Epithelial cell of esophagus (primary cell): ENCODE measurements around the gene TEX48.

Source experiments
- DNase-seq: peaks from one replicate; pipeline ENCODE4 v3.0.0; 2010; ENCODE audit warnings: low read depth
- H3K4me3 ChIP-seq: 2 replicates; pipeline ENCODE4 v1.5.1; 2011; ENCODE audit warnings: mild to moderate bottlenecking, low read length, control low read depth
- TF ChIP-seq, protein P1 (sequence below): IDR thresholded peaks from 2 replicates; pipeline ENCODE4 v1.5.1; 2011; ENCODE audit warnings: low read depth, mild to moderate bottlenecking, low read length, control low read depth, inconsistent platforms; ENCODE audit not compliant: insufficient read depth; ENCODE audit errors: missing control alignments

TEX48 gene

DNA sequence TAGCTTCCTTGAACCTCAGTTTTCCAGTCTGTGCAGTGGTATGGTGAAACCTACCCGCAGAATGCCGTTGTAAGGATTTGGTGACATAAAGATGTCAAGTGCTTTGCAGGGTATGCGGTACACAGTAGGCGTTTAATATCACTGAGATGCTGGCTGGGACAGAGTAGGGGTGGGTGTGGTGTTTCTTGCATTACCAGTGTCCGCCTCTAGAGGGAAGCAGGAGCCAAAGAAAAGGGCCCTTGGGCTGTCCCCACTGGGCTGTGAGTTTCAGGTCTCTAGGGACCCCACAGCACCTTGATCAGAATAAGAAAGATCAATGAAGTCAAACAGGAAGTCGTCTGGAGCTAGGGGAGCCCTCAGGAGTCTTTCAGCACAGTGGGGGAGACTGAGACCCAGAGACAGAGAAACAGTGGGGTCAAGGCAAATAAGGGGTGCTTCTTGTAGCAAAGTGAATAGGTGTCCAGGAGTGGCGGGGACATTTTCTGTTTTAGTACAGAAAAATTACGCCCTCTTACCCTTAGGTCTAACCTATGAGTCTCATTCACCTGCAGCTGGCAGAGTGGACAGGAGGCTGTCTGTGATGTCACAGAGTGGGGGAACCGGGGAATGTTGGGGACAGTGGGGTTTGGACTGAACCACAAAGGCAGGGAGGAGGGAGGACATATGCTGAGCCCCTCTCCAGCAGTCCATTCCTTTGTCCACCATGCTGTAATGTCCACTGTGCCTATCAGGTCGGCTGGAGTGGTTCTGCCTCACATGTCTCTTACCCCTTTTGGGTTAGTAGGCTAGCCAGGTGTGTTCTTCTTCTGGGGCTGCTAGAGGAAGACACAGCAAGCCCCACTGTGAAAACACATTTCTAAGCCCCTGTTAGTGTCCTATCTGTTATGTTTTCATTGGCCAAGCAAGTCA lies 19.7 kb downstream of the TEX48 start:
- no peak overlapping the region for H3K4me3 ChIP-seq
- DNase-seq, result peak; percentile 63
- TF ChIP-seq, protein P1, sequence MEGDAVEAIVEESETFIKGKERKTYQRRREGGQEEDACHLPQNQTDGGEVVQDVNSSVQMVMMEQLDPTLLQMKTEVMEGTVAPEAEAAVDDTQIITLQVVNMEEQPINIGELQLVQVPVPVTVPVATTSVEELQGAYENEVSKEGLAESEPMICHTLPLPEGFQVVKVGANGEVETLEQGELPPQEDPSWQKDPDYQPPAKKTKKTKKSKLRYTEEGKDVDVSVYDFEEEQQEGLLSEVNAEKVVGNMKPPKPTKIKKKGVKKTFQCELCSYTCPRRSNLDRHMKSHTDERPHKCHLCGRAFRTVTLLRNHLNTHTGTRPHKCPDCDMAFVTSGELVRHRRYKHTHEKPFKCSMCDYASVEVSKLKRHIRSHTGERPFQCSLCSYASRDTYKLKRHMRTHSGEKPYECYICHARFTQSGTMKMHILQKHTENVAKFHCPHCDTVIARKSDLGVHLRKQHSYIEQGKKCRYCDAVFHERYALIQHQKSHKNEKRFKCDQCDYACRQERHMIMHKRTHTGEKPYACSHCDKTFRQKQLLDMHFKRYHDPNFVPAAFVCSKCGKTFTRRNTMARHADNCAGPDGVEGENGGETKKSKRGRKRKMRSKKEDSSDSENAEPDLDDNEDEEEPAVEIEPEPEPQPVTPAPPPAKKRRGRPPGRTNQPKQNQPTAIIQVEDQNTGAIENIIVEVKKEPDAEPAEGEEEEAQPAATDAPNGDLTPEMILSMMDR, result peak; percentile 93

DNA sequence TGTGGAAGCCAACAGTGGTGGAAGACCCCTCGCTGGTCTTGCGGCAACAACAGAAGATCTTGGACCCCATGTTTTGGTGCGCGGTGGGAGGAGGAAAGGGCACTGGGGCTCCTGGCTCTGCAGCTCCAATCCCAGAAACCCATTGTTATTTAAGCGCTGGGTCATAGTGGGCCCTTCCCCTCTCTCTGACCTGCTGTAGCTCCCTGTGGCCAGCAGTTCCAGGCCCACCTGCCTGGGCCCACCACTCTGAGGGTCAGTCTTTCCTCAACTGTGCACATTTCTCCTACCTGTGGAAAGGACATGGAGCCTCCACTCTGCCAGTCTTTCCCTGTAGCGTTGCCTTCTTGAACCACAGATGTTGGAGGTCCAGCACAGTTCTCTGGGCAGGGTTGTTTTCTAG lies 24.3 kb downstream of the TEX48 start, which contains the start of gene TEX53:
Gene TEX53, minus strand, starts transcription at position 101 of the 400 bp plus-strand sequence. Its CDS starts 31 bp downstream, at position 70.
- TF ChIP-seq, protein P1, result no peak
- DNase-seq, result no peak
- H3K4me3 ChIP-seq, result no peak within 1 kb of the TSS

DNA sequence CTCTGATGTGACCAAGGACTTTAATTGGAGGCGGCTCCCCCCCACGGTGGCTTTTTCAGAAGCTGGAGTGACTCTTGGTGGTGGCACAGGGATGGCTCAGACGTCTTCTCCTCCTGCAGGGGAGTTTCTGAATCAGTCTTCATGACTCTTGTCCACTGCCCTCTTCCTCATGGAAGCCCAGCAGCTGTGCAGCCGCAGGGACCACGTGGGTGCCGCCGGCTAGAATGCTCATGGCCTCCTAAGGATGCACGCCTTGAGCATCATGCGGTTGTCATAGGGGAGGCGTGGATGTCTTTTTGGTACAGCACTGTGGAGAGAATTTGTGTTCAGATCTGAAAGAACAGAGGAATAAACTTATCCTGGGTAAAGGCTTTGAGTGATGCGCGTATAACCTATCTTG lies 25.7 kb downstream of the TEX48 start:
- H3K4me3 ChIP-seq, result no peak overlapping the region
- no peak for DNase-seq
- TF ChIP-seq, protein P1, result no peak

DNA sequence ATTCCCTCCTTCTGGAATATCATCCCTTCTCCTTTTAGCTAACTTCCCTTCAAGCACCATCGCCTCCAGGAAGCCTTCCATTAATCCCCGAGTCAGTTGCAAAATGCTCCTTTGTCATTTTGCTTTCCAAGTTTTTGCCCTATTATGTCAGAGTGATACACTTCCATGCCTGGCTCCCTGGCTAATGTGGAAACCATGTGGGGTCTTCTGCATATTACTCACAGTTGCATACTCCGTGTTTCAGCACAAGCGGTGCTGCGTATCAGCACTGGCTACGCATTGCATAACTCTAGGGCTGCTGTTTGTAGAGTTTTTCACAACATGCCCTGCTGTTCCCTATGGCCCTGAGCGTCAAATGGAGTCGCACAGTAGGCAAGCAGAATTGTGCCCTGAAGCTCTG lies 26.3 kb downstream of the TEX48 start:
- DNase-seq, result no peak
- H3K4me3 ChIP-seq, result no peak overlapping the region
- TF ChIP-seq, protein P1, result no peak

DNA sequence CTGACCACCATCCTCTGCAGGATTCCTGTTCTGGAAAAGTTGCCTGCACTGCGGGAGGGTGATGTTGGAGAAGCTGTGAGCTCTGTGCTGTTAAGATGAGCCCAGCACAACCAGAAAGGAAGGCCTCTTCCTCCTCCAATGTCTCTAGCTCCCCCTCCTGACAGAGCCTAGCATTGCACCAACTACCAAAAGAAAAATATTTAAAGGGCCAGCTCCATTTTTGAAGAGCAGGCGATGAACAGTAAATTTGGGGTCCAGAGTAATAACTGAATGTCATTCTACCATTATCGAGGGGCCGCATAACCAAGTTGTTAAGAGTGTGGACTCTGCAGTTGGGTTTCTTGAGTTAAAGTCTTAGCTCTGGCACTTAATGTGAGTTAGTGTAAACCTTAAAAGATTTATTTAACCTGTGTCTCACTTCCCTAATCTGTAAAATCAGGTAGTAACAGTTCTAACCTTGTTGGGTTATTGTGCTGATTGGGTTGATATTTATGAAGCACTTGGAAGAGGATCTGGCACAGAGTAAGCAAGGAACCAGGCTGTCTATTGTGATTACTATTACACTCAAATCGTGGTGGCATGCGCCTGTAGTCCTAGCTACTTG lies 28.3 kb downstream of the TEX48 start:
- H3K4me3 ChIP-seq, result no peak overlapping the region
- TF ChIP-seq, protein P1, result peak; percentile 98

DNA sequence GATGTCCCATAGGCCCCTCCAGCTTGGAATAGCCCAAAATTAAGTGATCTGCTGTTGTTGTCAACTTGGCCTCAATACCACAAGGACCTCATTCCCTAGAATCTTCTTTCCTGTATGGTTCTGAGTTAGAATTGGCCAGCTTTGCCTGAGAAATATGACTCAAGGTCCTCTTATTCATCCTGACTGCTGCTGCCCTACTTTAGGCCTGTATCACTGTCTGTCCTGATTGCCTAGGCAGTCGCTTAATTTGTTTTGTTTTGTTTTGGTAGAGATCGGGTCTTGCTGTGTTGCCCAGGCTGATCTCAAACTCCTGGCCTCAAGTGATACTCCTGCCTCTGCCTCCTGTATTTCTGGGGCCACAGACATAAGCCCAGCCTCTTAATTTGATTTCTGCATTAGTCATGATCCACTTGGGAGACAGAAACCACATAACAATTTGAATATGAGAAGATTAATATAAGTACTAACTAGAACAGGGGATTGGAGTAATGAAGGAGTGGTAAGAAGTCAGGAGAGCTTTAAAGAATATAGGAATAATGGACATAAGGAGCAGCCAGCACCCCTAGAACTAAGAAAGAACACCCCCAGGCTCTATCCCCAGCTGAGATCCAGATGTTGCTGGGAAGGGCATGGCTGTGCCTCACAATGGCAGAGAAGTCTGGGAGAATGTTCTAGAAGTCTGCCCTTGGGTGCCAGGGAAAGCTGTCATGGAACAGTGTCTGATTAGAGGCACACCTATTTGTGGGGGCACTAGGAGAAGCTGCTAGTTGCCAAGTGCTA lies 29.0 kb downstream of the TEX48 start:
- TF ChIP-seq, protein P1, result no peak
- peak; percentile 48 for DNase-seq
- no peak overlapping the region for H3K4me3 ChIP-seq

More for the DNA sequence above, 28.3 kb downstream of the TEX48 start:
- DNase-seq, result peak; percentile 73
